Osteoblast (primary cell): ENCODE data around the gene SMARCA2. TPM values are rescaled to one million over a fixed set of nuclear protein-coding genes. Genes with fewer than 3 reads are reported as not detected.

Experiments
- DNase-seq: peaks from one replicate; pipeline ENCODE4 v3.0.0; 2011; ENCODE audit warnings: low spot score, mixed read lengths; ENCODE audit not compliant: insufficient read length; ENCODE audit errors: missing footprints
- H2AFZ ChIP-seq: 2 replicates; pipeline ENCODE4 v1.6.0; 2011; ENCODE audit warnings: mild to moderate bottlenecking, low read length
- H3K27ac ChIP-seq: 2 replicates; pipeline ENCODE4 v1.5.1; 2011; ENCODE audit warnings: mild to moderate bottlenecking, low read depth, low read length, moderate library complexity
- H3K27me3 ChIP-seq: 2 replicates; pipeline ENCODE4 v1.6.0; 2012; ENCODE audit warnings: mild to moderate bottlenecking, control low read depth, inconsistent platforms, low read length, moderate library complexity; ENCODE audit not compliant: insufficient read depth
- H3K36me3 ChIP-seq: 2 replicates; pipeline ENCODE4 v1.5.1; 2011; ENCODE audit warnings: mild to moderate bottlenecking, low read length, control low read depth, moderate library complexity; ENCODE audit not compliant: insufficient read depth
- H3K4me1 ChIP-seq: 2 replicates; pipeline ENCODE4 v1.5.1; 2011; ENCODE audit warnings: mild to moderate bottlenecking, low read length, control low read depth, moderate library complexity; ENCODE audit not compliant: insufficient read depth
- H3K4me2 ChIP-seq: 2 replicates; pipeline ENCODE4 v1.6.0; 2011; ENCODE audit warnings: mild to moderate bottlenecking, low read length; ENCODE audit not compliant: insufficient read depth
- H3K4me3 ChIP-seq: fragments of 200-600 bp; sonication (generic); 3 replicates; pipeline ENCODE4 v1.5.1; 2012; ENCODE audit warnings: mild to moderate bottlenecking, low read length, inconsistent platforms; ENCODE audit not compliant: insufficient read depth
- H3K79me2 ChIP-seq: 2 replicates; pipeline ENCODE4 v1.6.0; 2012; ENCODE audit warnings: mild to moderate bottlenecking, low read length, control low read depth, inconsistent platforms; ENCODE audit not compliant: insufficient read depth
- H3K9me3 ChIP-seq: 2 replicates; pipeline ENCODE4 v1.5.1; 2011; ENCODE audit warnings: low read depth, low read length, control low read depth
- H4K20me1 ChIP-seq: 2 replicates; pipeline ENCODE4 v1.6.0; 2012; ENCODE audit warnings: mild to moderate bottlenecking, low read length, control low read depth; ENCODE audit not compliant: insufficient read depth
- CTCF ChIP-seq: IDR thresholded peaks from 2 replicates; pipeline ENCODE4 v1.5.1; 2011; ENCODE audit warnings: mild to moderate bottlenecking, low read depth, low read length, moderate library complexity; ENCODE audit errors: extremely low read depth
- total RNA-seq: library from RNA; depleted of rRNA; stranded (reverse); fragments of >200 nt; gene quantifications from 2 replicates; pipeline ENCODE4 v1.2.3, GENCODE V29; 2012

Gene SMARCA2
- total RNA-seq, 1 donor, result 101 TPM

GRCh38 chr9:2116073-2116472, 100.9 kb downstream of the SMARCA2 start:
- peak; percentile 58 for TF ChIP-seq CTCF
- Histone ChIP-seq H3K4me2 (no peak overlapping the region), H3K9me3 (no peaks in the 10 kb centered on the region), H3K4me3 (no peak overlapping the region), H3K27me3 (no peaks in the 10 kb centered on the region), H3K4me1 (peaks cover 5% of the 10 kb centered on the region), H2AFZ (no peak overlapping the region), H3K27ac (no peak overlapping the region), H3K79me2 (no peaks in the 10 kb centered on the region), H4K20me1 (no peaks in the 10 kb centered on the region), H3K36me3 (peaks cover 41% of the 10 kb centered on the region)
- DNase-seq, result peak; percentile 72

GRCh38 chr9:2117527-2117926, 102.4 kb downstream of the SMARCA2 start:
- no peak for TF ChIP-seq CTCF
- H4K20me1 ChIP-seq, result no peaks in the 10 kb centered on the region
- no peak for DNase-seq
- no peak overlapping the region for H3K4me2 ChIP-seq
- no peak overlapping the region for H2AFZ ChIP-seq
- peaks cover 11% of the 10 kb centered on the region for H3K4me1 ChIP-seq
- peaks cover 33% of the 10 kb centered on the region for H3K36me3 ChIP-seq
- H3K79me2 ChIP-seq, result no peaks in the 10 kb centered on the region
- H3K4me3 ChIP-seq, result no peak overlapping the region
- H3K27ac ChIP-seq, result no peak overlapping the region
- H3K27me3 ChIP-seq, result no peaks in the 10 kb centered on the region
- no peaks in the 10 kb centered on the region for H3K9me3 ChIP-seq

- no peak for DNase-seq
- peaks cover 11% of the 10 kb centered on the region for H3K4me1 ChIP-seq
- TF ChIP-seq CTCF, result no peak
These were observed 104.4 kb downstream of the SMARCA2 start for GRCh38 chr9:2119566-2119965.

GRCh38 chr9:2120926-2121689, 106.0 kb downstream of the SMARCA2 start:
- H3K36me3 ChIP-seq, result peaks cover 41% of the 10 kb centered on the region
- peaks cover 12% of the 10 kb centered on the region for H3K4me1 ChIP-seq
- DNase-seq, result no peak
- H3K9me3 ChIP-seq, result no peaks in the 10 kb centered on the region
- H2AFZ ChIP-seq, result no peak overlapping the region
- no peaks in the 10 kb centered on the region for H3K79me2 ChIP-seq
- no peaks in the 10 kb centered on the region for H4K20me1 ChIP-seq
- H3K4me3 ChIP-seq, result no peak overlapping the region
- peak; percentile 17 for TF ChIP-seq CTCF
- no peaks in the 10 kb centered on the region for H3K27me3 ChIP-seq
- no peak overlapping the region for H3K27ac ChIP-seq
- no peak overlapping the region for H3K4me2 ChIP-seq

More at GRCh38 chr9:2119566-2119965, 104.4 kb downstream of the SMARCA2 start:
- no peak overlapping the region for H2AFZ ChIP-seq
- H3K4me2 ChIP-seq, result no peak overlapping the region
- peaks cover 39% of the 10 kb centered on the region for H3K36me3 ChIP-seq
- no peaks in the 10 kb centered on the region for H3K27me3 ChIP-seq
- H3K4me3 ChIP-seq, result no peak overlapping the region
- H4K20me1 ChIP-seq, result no peaks in the 10 kb centered on the region
- H3K27ac ChIP-seq, result no peak overlapping the region
- no peaks in the 10 kb centered on the region for H3K79me2 ChIP-seq
- H3K9me3 ChIP-seq, result no peaks in the 10 kb centered on the region
